GM10266 (cell line): Measurements from ENCODE around the gene PDE8B.

Experiments used
- DNase-seq: peaks from one replicate; pipeline ENCODE4 v3.0.0; 2012; ENCODE audit errors: extremely low spot score
- CTCF ChIP-seq: IDR thresholded peaks from 2 replicates; pipeline ENCODE4 v1.5.1; 2012; ENCODE audit warnings: mild to moderate bottlenecking, low read depth; ENCODE audit not compliant: control insufficient read depth, insufficient read depth; ENCODE audit errors: missing control alignments

Gene PDE8B

GRCh38 chr5:77438071-77438470, 227.6 kb downstream of the PDE8B start:
- no peak for DNase-seq
- no peak for TF ChIP-seq CTCF

- no peak for DNase-seq
- no peak for TF ChIP-seq CTCF
Measured at GRCh38 chr5:77443670-77444069, 233.2 kb downstream of the PDE8B start.

GRCh38 chr5:77444356-77444755, 233.9 kb downstream of the PDE8B start:
- DNase-seq = no peak

GRCh38 chr5:77448831-77449230, 238.4 kb downstream of the PDE8B start:
- TF ChIP-seq CTCF = no peak
- no peak for DNase-seq

More at GRCh38 chr5:77444356-77444755, 233.9 kb downstream of the PDE8B start:
- no peak for TF ChIP-seq CTCF

- DNase-seq = no peak
- TF ChIP-seq CTCF = no peak
Measured at GRCh38 chr5:77449277-77449676, 238.8 kb downstream of the PDE8B start.

- DNase-seq = no peak
Measured at GRCh38 chr5:77449981-77450380, 239.5 kb downstream of the PDE8B start.

GRCh38 chr5:77452351-77452750, 241.9 kb downstream of the PDE8B start:
- no peak for DNase-seq
- TF ChIP-seq CTCF = no peak

More at GRCh38 chr5:77449981-77450380, 239.5 kb downstream of the PDE8B start:
- TF ChIP-seq CTCF = no peak
